Transverse colon (tissue), 4 donors: ENCODE measurements around the gene RFX2. TPM values are rescaled to one million over a fixed set of nuclear protein-coding genes. Genes with fewer than 3 reads are reported as not detected.

Experiments used
- DNase-seq: peaks from one replicate; pipeline ENCODE4 v3.0.0-alpha.2; 2019
- H3K27ac ChIP-seq, 4 donors: fragments of 200-600 bp; sonication (generic); 2 replicates each; pipeline ENCODE4 v1.5.1; 2016 to 2018; ENCODE audit warnings: inconsistent platforms in 4 of 4
- H3K27me3 ChIP-seq: fragments of 200-600 bp; sonication (generic); 2 replicates; pipeline ENCODE4 v1.5.1; 2017; ENCODE audit warnings: inconsistent platforms
- H3K36me3 ChIP-seq, 4 donors: fragments of 200-600 bp; sonication (generic); 2 replicates each; pipeline ENCODE4 v1.5.1; 2017 to 2019; ENCODE audit warnings: inconsistent platforms in 4 of 4
- H3K4me1 ChIP-seq, 4 donors: fragments of 200-600 bp; sonication (generic); 2 replicates each; pipeline ENCODE4 v1.5.1; 2017 to 2020; ENCODE audit warnings: inconsistent platforms in 4 of 4
- H3K4me3 ChIP-seq, 4 donors: fragments of 200-600 bp; sonication (generic); 1 replicate in 1 of 4; 2 replicates in 3 of 4; pipeline versions ENCODE4 v1.5.1 to v1.6.1; 2017 to 2019; ENCODE audit warnings: inconsistent platforms in 4 of 4
- H3K9me3 ChIP-seq, 2 donors: fragments of 200-600 bp; sonication (generic); 2 replicates each; pipeline ENCODE4 v1.5.1; 2017 to 2019; ENCODE audit warnings: inconsistent platforms in 2 of 2
- EP300 ChIP-seq: sonication (generic); formaldehyde crosslinking; IDR thresholded peaks from one replicate; pipeline ENCODE4 v1.6.1; 2017; ENCODE audit warnings: antibody characterized with exemption, low read depth
- POLR2A ChIP-seq: fragments of 450-650 bp; IDR thresholded peaks from one replicate; pipeline ENCODE4 v1.6.1; 2016; ENCODE audit warnings: antibody characterized with exemption, mild to moderate bottlenecking, moderate library complexity
- POLR2AphosphoS5 ChIP-seq, 3 donors: sonication (generic); formaldehyde crosslinking; IDR thresholded peaks; one replicate each; pipeline ENCODE4 v1.6.1; 2016; ENCODE audit warnings: antibody characterized with exemption in 3 of 3
- WGBS, 2 donors: methylation state at CpG; one replicate each; pipeline ENCODE4 v1.1.5; 2018; ENCODE audit warnings: low coverage in 1 of 2; 5-methylcytosine and 5-hydroxymethylcytosine counted together
- in situ Hi-C, 4 donors: fragments of 200-750 bp; cut with MboI; loops; one replicate each; pipeline versions ENCODE4 v1.15.0 to v1.15.1; 2017; ENCODE audit warnings: low sequenced_read_pairs in 3 of 4, low pct_ligation_motif_present in 1 of 4, low pct_unique_long_range_greater_than_20kb in 1 of 4
- intact Hi-C: fragments of 100-400 bp; cut with DNase I; formaldehyde crosslinking; loops from one replicate; pipeline ENCODE4 v1.15.1; 2023; ENCODE audit warnings: low total_unique reads
- total RNA-seq, 4 donors: library from RNA; depleted of rRNA; stranded (reverse); fragments of >200 nt; gene quantifications; one replicate each; pipeline ENCODE4 v1.1.0, GENCODE V29; 2016
- TF ChIP-seq, protein P1 (sequence below), 5 experiments: fragments of 200-600 bp in 3 of 5; fragments of 450-650 bp in 2 of 5; sonication (generic) in 3 of 5; IDR thresholded peaks; 1 replicate in 2 of 5; 2 replicates in 3 of 5; pipeline ENCODE4 v1.5.1; 2016 to 2017; ENCODE audit warnings: antibody characterized with exemption in 5 of 5, inconsistent platforms in 3 of 5, mild to moderate bottlenecking in 2 of 5, moderate library complexity in 1 of 5

Gene RFX2
- total RNA-seq, result 10 to 100 TPM in 2 of 4 donors, 1 to 10 TPM in 2; 6.1 to 57.5 (median 11.8) TPM

DNA sequence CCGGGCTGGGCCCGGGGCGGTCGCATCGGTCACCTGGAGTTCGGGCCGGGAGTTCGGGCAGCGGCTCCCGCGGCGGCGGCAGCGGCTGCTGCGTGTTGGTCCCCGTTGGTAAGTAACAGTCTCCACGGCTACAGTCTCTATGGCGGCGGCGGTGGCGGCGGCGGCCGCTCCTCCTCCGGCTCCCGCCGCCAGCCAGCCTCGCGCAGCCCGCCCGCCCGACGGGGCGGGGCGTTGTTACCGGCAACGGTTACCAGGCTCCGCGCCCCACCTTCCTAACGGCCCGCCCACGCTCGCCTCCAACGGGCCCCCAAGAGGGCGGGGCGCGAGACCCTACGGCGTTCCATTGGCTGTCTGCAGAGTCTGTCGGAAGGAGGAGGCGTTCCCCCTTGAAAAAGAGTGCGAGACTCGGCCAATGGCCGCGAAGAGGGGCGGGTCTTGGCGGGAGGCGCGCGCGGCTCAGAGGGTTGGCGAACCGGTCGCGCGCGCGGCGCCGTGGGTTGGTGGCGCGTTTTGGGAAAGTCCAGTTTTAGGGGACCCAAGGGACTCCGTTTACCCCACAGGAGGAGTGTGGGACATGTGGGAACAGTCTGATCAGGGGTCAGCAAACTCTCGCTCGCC is at the start of gene RFX2:
RFX2 (minus strand) TSS at position 141 of the 618 bp plus-strand sequence. CDS start 63,004 bp downstream, outside the sequence.
- in situ Hi-C loops (no loop called here), intact Hi-C loops (no loop called here)
- TF ChIP-seq, protein P1, sequence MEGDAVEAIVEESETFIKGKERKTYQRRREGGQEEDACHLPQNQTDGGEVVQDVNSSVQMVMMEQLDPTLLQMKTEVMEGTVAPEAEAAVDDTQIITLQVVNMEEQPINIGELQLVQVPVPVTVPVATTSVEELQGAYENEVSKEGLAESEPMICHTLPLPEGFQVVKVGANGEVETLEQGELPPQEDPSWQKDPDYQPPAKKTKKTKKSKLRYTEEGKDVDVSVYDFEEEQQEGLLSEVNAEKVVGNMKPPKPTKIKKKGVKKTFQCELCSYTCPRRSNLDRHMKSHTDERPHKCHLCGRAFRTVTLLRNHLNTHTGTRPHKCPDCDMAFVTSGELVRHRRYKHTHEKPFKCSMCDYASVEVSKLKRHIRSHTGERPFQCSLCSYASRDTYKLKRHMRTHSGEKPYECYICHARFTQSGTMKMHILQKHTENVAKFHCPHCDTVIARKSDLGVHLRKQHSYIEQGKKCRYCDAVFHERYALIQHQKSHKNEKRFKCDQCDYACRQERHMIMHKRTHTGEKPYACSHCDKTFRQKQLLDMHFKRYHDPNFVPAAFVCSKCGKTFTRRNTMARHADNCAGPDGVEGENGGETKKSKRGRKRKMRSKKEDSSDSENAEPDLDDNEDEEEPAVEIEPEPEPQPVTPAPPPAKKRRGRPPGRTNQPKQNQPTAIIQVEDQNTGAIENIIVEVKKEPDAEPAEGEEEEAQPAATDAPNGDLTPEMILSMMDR (IDR thresholded peaks at IDR 0.05), result no peak
- TF ChIP-seq EP300 (no peak), POLR2A (peak; percentile 88), POLR2AphosphoS5 (IDR thresholded peaks at IDR 0.05) (peak; percentile 22 to 87 (median 82))
- Histone ChIP-seq H3K4me3 (peak within 1 kb of the TSS; percentile 75 to 89 (median 80)), H3K4me1 (peaks cover 4 to 35% (median 14%) of the 10 kb centered on the region in 4 donors), H3K9me3 (no peaks in the 10 kb centered on the region), H3K36me3 (no peaks in the 10 kb centered on the region), H3K27me3 (no peaks in the 10 kb centered on the region), H3K27ac (peak within 1 kb of the TSS; percentile 84 to 93 (median 90))
- WGBS, 2 donors, result 1% methylated on average over 40 of the region's 75 CpGs; no CpG with 5 or more reads in 1 of the 2 donors
- DNase-seq, result peak; percentile 99

DNA sequence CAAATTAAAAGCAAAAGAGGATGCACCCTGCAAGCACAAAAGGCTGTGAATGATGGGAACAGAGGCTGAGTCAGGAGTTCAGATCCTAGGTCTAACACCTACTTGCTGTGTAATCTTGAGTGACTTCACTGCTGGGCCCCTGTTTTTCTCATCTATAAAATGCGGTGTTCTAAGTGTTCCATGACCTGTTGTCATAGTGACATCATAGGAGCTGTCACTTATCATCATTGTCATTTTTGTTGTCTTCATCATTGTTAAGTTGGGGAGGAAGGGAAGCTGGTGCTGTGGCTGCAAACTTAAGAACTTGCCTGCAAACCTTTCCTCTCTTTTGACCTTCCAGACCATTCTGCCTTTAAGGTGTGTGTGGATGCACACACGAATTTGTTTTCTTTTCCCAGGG is 45.7 kb upstream of the RFX2 start:
- no peaks in the 10 kb centered on the region for H3K9me3 ChIP-seq
- no peaks in the 10 kb centered on the region for H3K4me1 ChIP-seq
- DNase-seq, result no peak
- H3K27ac ChIP-seq, result no peak overlapping the region
- no peak overlapping the region for H3K4me3 ChIP-seq
- no peaks in the 10 kb centered on the region for H3K36me3 ChIP-seq
- WGBS, 2 donors, result 30 to 50% methylated on average over 1 to 2 of the region's 2 CpGs
- in situ Hi-C loops (no loop called here), intact Hi-C loops (no loop called here)
- TF ChIP-seq EP300, result no peak
- TF ChIP-seq POLR2AphosphoS5 (IDR thresholded peaks at IDR 0.05), result no peak
- no peak for TF ChIP-seq POLR2A
- TF ChIP-seq, protein P1 (IDR thresholded peaks at IDR 0.05), result no peak
- H3K27me3 ChIP-seq, result no peaks in the 10 kb centered on the region

DNA sequence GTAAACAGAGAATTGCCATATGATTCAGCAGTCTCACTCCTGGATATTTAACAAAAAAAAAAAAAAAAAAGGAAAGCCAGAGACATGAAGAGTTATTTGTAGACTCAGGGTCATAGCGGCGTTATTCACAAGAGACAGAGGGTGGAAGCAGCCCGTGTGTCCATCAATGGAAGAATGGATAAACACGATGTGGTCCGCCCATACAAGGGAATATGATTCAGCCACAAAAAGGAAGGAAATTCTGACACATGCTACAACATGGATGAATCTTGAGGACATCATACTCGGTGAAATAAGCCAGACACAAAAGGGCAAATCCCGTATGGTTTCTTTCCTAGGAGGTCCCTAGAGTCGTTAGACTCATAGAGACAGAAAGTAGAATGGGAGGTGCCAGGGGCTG is 40.0 kb upstream of the RFX2 start:
- TF ChIP-seq, protein P1 (IDR thresholded peaks at IDR 0.05), result no peak
- TF ChIP-seq EP300 (no peak), POLR2A (no peak), POLR2AphosphoS5 (IDR thresholded peaks at IDR 0.05) (no peak)
- in situ Hi-C loops (no loop called here), intact Hi-C loops (no loop called here)
- Histone ChIP-seq H3K4me1 (no peaks in the 10 kb centered on the region), H3K9me3 (no peaks in the 10 kb centered on the region), H3K4me3 (no peak overlapping the region), H3K27ac (no peak overlapping the region), H3K27me3 (no peaks in the 10 kb centered on the region), H3K36me3 (no peaks in the 10 kb centered on the region)
- 73 to 76% methylated on average over 5 to 8 of the region's 8 CpGs for WGBS, 2 donors
- no peak for DNase-seq

DNA sequence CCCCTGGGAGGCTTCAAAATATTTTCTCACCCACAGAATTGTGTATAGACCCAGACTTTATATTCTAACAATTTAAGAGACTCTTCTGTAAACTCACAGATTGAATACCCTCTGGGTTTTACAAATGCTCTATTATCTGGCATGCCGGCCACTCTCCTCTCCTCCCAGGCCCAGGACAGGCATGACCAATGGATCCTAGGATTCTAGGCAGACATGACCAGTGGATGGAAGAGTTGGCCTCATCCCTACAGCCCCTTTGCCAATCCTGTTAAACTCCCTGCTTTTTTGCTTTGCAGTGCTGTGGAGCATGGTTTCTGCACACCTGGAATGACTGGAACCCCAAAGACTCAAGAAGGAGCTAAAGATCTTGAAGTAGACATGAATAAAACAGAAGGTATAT is 30.9 kb upstream of the RFX2 start:
- Histone ChIP-seq H3K27me3 (no peaks in the 10 kb centered on the region), H3K36me3 (no peaks in the 10 kb centered on the region), H3K9me3 (no peaks in the 10 kb centered on the region), H3K27ac (no peak overlapping the region), H3K4me3 (no peak overlapping the region), H3K4me1 (no peaks in the 10 kb centered on the region)
- intact Hi-C loops (no loop called here), in situ Hi-C loops (loop anchor here in 1 of 4 donors (25.0 kb wide), 1 partner anchor 171 kb away; no protein-coding TSS in a partner anchor)
- WGBS, 2 donors, result 78 to 90% methylated on average over 1 of the region's 1 CpG
- DNase-seq, result no peak
- no peak for TF ChIP-seq POLR2AphosphoS5 (IDR thresholded peaks at IDR 0.05)
- no peak for TF ChIP-seq POLR2A
- no peak for TF ChIP-seq EP300
- TF ChIP-seq, protein P1 (IDR thresholded peaks at IDR 0.05), result no peak
